Suprapubic skin (tissue), 4 donors: Measurements from ENCODE around the gene FLRT2.

Experiments used
- EP300 ChIP-seq: sonication (generic); formaldehyde crosslinking; IDR thresholded peaks from one replicate; pipeline ENCODE4 v1.6.1; 2017; ENCODE audit warnings: antibody characterized with exemption
- POLR2A ChIP-seq, 2 donors: fragments of 450-650 bp; IDR thresholded peaks; one replicate each; pipeline ENCODE4 v1.6.1; 2017; ENCODE audit warnings: antibody characterized with exemption in 2 of 2, mild to moderate bottlenecking in 2 of 2, moderate library complexity in 2 of 2
- POLR2AphosphoS5 ChIP-seq, 3 donors: sonication (generic); formaldehyde crosslinking; IDR thresholded peaks; one replicate each; pipeline ENCODE4 v1.6.1; 2017; ENCODE audit warnings: antibody characterized with exemption in 3 of 3
- TF ChIP-seq, protein P1 (sequence below), 2 donors: fragments of 200-600 bp in 1 of 2; fragments of 450-650 bp in 1 of 2; sonication (generic) in 1 of 2; IDR thresholded peaks; one replicate each; pipeline ENCODE4 v1.5.1; 2016 to 2019; ENCODE audit warnings: antibody characterized with exemption in 2 of 2, mild to moderate bottlenecking in 1 of 2, moderate library complexity in 1 of 2

DNA sequence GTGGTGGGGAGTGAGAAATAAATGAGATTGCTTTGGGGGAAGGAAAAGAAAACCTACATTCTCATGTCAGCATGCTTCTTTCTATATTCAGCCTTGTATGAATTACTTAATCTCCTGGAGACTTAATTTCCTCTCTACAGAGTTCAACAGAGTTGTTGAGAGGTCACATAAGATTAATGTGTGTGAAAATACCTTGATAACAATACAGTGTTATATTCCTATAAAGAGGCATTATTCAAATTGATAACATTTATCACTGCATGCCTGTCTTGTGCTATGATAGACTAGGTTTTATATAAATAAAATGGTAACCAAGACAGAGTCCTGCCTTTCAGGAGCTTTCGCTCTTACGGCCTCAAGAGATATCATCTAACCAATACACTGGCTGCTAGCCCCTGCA lies 9.6 kb downstream of the FLRT2 start:
- TF ChIP-seq EP300: no peak
- TF ChIP-seq, protein P1, sequence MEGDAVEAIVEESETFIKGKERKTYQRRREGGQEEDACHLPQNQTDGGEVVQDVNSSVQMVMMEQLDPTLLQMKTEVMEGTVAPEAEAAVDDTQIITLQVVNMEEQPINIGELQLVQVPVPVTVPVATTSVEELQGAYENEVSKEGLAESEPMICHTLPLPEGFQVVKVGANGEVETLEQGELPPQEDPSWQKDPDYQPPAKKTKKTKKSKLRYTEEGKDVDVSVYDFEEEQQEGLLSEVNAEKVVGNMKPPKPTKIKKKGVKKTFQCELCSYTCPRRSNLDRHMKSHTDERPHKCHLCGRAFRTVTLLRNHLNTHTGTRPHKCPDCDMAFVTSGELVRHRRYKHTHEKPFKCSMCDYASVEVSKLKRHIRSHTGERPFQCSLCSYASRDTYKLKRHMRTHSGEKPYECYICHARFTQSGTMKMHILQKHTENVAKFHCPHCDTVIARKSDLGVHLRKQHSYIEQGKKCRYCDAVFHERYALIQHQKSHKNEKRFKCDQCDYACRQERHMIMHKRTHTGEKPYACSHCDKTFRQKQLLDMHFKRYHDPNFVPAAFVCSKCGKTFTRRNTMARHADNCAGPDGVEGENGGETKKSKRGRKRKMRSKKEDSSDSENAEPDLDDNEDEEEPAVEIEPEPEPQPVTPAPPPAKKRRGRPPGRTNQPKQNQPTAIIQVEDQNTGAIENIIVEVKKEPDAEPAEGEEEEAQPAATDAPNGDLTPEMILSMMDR (IDR thresholded peaks at IDR 0.05): no peak
- no peak for TF ChIP-seq POLR2A (IDR thresholded peaks at IDR 0.05)
- TF ChIP-seq POLR2AphosphoS5 (IDR thresholded peaks at IDR 0.05): no peak
